Regular cardiac myocyte (primary cell): ENCODE measurements around the gene CDH7. TPM values are rescaled to one million over a fixed set of nuclear protein-coding genes. Genes with fewer than 3 reads are reported as not detected.

Source experiments
- total RNA-seq: library from RNA; depleted of rRNA; stranded (reverse); fragments of >200 nt; gene quantifications from 2 replicates; pipeline ENCODE4 v1.2.3, GENCODE V29; 2014

Gene CDH7, protein sequence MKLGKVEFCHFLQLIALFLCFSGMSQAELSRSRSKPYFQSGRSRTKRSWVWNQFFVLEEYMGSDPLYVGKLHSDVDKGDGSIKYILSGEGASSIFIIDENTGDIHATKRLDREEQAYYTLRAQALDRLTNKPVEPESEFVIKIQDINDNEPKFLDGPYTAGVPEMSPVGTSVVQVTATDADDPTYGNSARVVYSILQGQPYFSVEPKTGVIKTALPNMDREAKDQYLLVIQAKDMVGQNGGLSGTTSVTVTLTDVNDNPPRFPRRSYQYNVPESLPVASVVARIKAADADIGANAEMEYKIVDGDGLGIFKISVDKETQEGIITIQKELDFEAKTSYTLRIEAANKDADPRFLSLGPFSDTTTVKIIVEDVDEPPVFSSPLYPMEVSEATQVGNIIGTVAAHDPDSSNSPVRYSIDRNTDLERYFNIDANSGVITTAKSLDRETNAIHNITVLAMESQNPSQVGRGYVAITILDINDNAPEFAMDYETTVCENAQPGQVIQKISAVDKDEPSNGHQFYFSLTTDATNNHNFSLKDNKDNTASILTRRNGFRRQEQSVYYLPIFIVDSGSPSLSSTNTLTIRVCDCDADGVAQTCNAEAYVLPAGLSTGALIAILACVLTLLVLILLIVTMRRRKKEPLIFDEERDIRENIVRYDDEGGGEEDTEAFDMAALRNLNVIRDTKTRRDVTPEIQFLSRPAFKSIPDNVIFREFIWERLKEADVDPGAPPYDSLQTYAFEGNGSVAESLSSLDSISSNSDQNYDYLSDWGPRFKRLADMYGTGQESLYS
- total RNA-seq = not detected in 2 replicates

DNA sequence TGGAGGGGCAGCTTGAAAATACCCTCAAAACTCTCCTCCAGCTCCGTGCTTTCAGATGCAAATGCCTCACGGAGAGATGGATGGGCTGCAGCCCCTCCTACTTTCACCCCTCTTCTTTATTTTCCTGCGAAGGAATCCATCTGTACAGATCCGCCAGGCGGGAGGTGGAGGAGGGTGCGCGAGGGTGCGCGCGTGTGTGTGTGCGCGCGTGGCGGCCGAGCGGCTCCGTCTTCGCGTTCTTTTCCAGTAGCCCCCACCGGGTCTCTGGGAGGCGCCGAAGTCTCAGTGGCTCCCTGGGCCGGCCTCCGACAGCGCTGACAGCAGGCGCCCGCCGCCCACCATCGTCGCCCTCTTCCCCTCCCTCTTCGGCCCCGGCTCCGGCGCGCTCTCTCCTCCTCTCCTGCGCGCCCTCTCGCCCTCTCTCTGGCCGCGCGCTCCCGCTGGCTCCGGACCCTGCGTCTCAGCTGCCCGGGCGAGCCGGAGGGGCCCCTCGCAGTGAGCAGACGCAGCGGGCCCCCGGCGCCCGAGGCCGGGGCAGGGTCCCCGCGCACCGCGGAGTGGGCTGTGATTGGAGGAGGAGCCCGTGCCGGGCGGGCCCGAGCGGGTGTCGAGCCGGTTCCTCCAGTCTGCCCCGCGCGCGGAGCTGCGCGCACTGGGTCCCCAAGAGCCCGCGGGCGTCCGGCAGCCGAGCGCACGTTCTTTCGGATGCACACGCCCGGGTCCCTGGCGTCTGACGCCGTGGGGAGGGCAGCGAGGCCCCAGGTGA lies at the start of gene CDH7:
Gene CDH7 (plus strand): TSS at position 624 of the 766 bp plus-strand sequence. CDS start 11,831 bp downstream, outside the sequence.

